IPS-18a (cell line): ENCODE results near the gene USP48.

Experiments
- H3K27ac ChIP-seq: one replicate; pipeline ENCODE4 v1.5.1; 2013; ENCODE audit warnings: low read length
- H3K27me3 ChIP-seq: one replicate; pipeline ENCODE4 v1.6.1; 2013; ENCODE audit warnings: mild to moderate bottlenecking, low read length; ENCODE audit not compliant: control insufficient read depth, insufficient read depth
- H3K36me3 ChIP-seq: one replicate; pipeline ENCODE4 v1.6.1; 2013; ENCODE audit warnings: low read depth, low read length; ENCODE audit not compliant: control insufficient read depth
- H3K4me1 ChIP-seq: one replicate; pipeline ENCODE4 v1.6.1; 2013; ENCODE audit warnings: low read depth, low read length; ENCODE audit not compliant: control insufficient read depth
- H3K4me3 ChIP-seq: one replicate; pipeline ENCODE4 v1.5.1; 2013; ENCODE audit warnings: low read length
- H3K9ac ChIP-seq: one replicate; pipeline ENCODE4 v1.6.1; 2013; ENCODE audit warnings: mild to moderate bottlenecking, low read length, moderate library complexity
- H3K9me3 ChIP-seq: one replicate; pipeline ENCODE4 v1.6.1; 2013; ENCODE audit warnings: low read depth, low read length; ENCODE audit not compliant: control insufficient read depth

Gene USP48

DNA sequence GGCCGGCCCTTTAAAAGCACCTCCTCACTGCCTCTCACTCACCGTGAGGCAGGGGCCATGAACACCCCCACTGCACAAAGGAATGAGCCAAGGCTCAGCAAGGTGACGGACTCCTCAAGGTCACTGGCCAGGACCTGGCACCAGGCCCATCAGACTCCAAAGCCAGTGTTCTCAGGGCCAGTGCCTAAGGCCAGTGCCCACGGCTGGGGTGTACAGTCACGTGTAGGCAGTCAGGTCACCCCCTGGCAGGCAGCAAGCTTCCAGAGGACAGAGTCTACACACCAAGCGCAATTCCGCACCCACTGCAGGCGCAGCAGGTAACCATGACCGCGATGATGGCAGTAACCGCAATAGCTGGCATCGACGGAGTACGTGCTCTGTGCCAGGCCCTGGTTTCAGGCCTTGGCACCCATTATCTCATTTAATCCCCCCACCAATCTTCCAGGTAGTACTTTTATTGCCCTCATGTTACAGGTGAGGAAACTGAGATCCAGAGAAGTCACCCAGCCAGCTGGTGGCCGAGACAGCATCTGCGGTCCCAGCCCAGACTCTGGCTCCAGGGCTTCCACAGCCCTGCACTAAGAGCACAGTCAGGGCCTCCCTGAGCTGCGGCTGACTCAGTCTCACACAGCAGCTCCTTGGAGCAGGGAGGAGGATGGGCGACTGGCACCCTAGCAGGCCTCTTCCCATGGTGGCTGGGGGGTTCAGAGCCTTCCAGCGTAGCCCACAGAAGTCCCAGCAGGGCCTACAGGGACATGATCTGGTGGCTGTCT is 140.8 kb downstream of the USP48 start:
- H3K27me3 ChIP-seq, result no peaks in the 10 kb centered on the region
- no peak overlapping the region for H3K27ac ChIP-seq
- no peak overlapping the region for H3K9ac ChIP-seq

DNA sequence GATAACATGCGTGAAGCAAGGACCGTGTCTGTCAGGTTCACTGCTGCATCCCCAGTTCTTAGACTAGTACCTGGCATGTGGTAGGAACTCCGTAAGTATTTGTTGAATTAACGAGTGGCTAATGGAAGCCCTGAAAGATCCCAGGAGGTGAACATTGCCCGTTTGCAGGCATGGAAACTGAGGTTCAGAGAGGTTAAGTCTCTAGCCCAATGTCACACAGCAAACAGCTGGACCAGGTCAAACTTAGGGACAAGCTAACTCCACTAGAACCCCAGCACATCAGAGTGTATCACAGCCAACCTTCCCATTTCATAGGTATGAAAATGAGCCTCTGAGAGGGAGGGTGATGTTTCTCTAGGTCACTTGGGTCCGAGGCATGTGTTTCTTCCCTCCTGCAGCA is 141.4 kb downstream of the USP48 start:
- Histone ChIP-seq H3K27ac (no peak overlapping the region), H3K27me3 (no peaks in the 10 kb centered on the region), H3K36me3 (no peaks in the 10 kb centered on the region), H3K4me1 (no peaks in the 10 kb centered on the region), H3K9me3 (no peaks in the 10 kb centered on the region), H3K4me3 (no peak overlapping the region), H3K9ac (no peak overlapping the region)

More for the DNA sequence above, 140.8 kb downstream of the USP48 start:
- no peaks in the 10 kb centered on the region for H3K36me3 ChIP-seq
- no peaks in the 10 kb centered on the region for H3K9me3 ChIP-seq
- H3K4me3 ChIP-seq, result no peak overlapping the region
- no peaks in the 10 kb centered on the region for H3K4me1 ChIP-seq

DNA sequence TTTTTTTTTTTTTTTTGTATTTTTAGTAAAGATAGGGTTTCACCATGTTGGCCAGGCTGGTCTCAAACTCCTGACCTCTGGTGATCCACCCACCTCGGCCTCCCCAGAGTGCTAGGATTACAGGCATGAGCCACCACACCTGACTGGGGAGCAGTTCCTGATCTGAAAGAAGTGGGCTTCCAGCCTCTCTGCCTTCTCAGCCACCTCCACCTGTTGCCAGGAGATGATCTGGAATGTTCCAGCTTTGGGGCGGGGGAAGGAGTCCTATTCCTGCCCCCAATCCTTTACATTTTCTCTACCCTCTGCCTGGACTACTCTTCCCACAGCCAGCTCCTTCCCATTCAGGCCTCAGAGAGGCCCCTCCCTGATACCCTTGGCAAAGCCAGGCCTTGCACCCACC is 141.9 kb downstream of the USP48 start:
- Histone ChIP-seq H3K4me3 (no peak overlapping the region), H3K9ac (no peak overlapping the region), H3K9me3 (no peaks in the 10 kb centered on the region), H3K4me1 (no peaks in the 10 kb centered on the region), H3K27ac (no peak overlapping the region), H3K36me3 (no peaks in the 10 kb centered on the region), H3K27me3 (no peaks in the 10 kb centered on the region)

DNA sequence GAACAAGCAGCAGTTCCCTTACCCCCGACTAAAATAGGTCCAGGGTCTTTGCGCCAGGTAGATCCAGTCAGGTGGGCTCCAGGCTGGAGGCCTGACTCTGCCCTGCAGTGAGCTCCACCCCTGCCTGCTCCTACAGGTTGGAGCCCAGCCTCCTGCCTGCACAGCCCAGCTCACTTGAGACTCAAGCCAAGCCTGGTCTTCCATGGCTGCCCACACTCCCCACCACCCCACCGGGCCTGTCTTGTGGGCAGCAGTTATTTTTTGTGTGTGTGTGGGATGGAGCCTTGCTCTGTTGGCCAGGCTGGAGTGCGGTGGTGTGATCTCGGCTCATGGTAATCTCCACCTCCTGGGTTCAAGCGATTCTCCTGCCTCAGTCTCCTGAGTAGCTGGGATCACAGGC is 142.3 kb downstream of the USP48 start:
- no peaks in the 10 kb centered on the region for H3K36me3 ChIP-seq
- no peak overlapping the region for H3K27ac ChIP-seq
- H3K27me3 ChIP-seq, result no peaks in the 10 kb centered on the region
- H3K9me3 ChIP-seq, result no peaks in the 10 kb centered on the region
- no peak overlapping the region for H3K4me3 ChIP-seq
- no peak overlapping the region for H3K9ac ChIP-seq
- no peaks in the 10 kb centered on the region for H3K4me1 ChIP-seq

DNA sequence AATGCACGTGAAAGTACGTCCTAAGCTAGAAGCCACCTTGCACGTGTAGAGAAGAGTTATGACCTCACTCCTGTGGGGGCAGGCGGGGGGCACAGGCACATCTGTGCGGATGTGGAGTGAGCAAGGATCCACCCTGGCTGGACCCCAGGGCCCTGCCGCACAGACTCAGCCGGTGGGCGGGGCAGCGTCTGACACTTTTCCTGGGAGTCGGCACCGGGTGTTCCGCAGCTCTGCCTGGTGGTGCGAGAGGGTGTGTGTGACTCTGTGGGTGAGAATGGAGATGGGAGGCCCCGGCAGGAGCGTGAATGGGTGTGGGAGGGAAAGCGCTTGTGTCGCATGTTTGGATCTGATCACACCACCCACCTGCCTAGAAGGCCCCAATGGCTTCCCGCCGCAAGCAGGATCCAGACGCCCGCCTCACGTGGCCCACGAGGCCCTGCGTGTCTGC is 143.3 kb downstream of the USP48 start:
- Histone ChIP-seq H3K9ac (no peak overlapping the region), H3K27ac (no peak overlapping the region), H3K4me1 (no peaks in the 10 kb centered on the region), H3K4me3 (no peak overlapping the region), H3K36me3 (no peaks in the 10 kb centered on the region), H3K9me3 (no peaks in the 10 kb centered on the region), H3K27me3 (no peaks in the 10 kb centered on the region)

DNA sequence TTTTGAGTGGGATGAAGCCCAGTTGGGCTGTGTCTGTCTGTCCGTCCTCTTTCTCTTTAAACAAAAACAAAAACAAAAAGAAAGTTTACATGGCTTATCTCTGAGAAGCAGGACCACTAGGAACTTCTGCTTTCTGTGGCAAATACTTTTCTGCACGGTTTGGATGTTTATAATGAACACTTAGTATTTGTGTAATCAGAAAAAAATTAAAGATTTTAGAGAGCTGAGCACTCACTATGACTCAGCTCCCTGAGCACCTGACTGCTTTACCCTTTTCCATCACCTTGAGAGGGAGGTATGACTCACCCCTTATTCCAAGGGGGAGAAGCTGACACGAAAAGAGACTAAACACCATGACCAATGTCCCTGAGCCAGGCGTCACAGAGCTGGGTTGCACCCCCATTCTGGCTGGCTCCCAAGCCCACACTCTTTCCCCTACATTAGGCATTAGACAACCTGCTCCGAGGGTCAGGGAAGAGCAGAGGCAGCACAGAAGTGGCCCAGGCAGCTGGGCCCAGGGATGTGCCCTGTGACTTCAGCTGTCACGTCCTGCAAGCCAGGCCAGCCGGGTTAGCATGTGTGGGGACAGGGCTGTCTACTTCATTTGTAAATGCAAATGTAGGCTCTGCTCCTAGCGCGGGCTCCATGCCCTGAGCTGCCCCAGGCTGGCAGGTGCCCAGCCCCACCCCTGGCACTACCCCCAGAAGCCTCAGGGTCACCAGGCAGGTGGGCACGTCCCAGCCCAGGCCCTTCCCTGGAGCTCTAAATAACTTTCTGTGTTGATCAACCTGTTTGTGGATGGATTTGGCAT is 144.2 kb downstream of the USP48 start:
- Histone ChIP-seq H3K36me3 (no peaks in the 10 kb centered on the region), H3K9ac (no peak overlapping the region), H3K27ac (no peak overlapping the region), H3K4me1 (no peaks in the 10 kb centered on the region), H3K9me3 (no peaks in the 10 kb centered on the region), H3K4me3 (no peak overlapping the region), H3K27me3 (no peaks in the 10 kb centered on the region)

DNA sequence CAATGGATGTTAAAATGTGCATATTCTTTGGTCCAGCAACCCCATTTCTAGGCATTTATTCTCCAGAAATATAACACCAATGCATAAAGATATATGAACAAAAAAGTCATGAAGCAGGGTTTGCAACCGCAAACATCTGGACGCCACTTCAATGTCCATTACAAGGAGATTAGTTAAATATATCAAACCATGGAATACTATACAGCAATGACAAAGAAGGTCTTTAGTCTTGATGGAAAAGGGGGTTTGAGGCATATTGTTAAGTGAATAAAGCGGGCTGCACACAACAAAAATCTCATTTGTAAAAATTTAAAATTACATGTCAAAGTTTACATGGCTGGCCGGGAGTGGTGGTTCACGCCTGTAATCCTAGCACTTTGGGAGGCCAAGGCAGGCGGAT is 145.4 kb downstream of the USP48 start:
- no peaks in the 10 kb centered on the region for H3K36me3 ChIP-seq
- H3K9ac ChIP-seq, result no peak overlapping the region
- H3K9me3 ChIP-seq, result no peaks in the 10 kb centered on the region
- no peaks in the 10 kb centered on the region for H3K27me3 ChIP-seq
- H3K4me1 ChIP-seq, result no peaks in the 10 kb centered on the region
- H3K4me3 ChIP-seq, result no peak overlapping the region
- H3K27ac ChIP-seq, result no peak overlapping the region

DNA sequence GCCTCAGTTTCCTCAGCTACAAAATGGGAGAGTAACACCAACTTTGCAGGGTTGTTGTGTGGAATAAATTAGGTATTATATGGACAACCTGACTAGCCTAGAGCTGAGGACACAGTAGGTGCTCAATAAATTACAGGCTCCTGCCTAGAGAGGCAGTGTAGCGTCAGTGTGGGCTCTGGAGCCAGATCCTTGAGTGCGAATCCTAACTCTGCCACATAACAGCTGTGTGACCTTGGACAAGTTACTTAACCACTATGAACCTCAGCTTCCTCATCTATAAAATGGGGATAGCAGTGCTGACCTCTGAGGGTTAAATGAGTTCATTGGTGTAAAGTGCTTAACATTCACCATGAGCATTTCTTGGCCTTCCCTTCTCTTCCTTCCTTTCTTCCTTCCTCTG is 146.9 kb downstream of the USP48 start:
- Histone ChIP-seq H3K9ac (no peak overlapping the region), H3K36me3 (no peaks in the 10 kb centered on the region), H3K4me1 (no peaks in the 10 kb centered on the region), H3K27me3 (no peaks in the 10 kb centered on the region), H3K27ac (no peak overlapping the region), H3K9me3 (no peaks in the 10 kb centered on the region), H3K4me3 (no peak overlapping the region)

DNA sequence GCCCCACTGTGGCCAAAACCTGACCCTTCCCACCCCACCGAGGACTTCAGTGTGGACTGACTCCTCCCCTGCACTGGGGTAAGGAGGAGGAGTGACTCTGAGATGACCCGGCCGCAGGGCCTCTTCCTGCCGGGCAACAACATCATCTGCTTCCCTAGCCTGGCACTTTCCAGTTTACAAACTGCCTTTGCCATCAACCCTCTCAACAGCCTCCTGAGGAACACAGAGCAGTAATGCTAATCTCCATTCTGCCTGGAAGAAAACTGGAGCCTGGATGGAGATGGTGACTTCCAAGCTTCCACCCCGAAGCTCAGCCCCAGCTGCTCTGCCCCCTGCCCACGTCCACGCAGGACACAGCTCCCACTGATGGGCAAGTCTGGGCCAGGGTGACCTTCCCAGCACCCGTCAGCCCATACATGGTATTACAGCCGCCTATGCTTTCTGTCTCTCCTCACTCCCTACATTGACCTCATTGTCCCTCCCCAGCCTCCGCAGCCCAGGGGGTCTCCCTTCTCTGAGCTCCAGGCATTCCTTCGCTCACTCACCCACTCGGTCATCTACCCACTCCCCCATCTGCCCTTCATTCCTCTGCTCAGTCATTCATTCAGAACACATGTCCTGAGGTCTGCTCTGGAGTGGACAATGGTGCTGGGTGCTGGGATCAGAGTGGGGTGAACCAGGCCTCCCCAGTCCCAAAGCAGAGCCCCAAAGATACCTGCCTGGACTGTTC is 148.0 kb downstream of the USP48 start:
- no peaks in the 10 kb centered on the region for H3K27me3 ChIP-seq
- H3K9me3 ChIP-seq, result no peaks in the 10 kb centered on the region
- H3K4me3 ChIP-seq, result no peak overlapping the region
- H3K4me1 ChIP-seq, result no peaks in the 10 kb centered on the region
- no peak overlapping the region for H3K27ac ChIP-seq
- no peaks in the 10 kb centered on the region for H3K36me3 ChIP-seq
- no peak overlapping the region for H3K9ac ChIP-seq

DNA sequence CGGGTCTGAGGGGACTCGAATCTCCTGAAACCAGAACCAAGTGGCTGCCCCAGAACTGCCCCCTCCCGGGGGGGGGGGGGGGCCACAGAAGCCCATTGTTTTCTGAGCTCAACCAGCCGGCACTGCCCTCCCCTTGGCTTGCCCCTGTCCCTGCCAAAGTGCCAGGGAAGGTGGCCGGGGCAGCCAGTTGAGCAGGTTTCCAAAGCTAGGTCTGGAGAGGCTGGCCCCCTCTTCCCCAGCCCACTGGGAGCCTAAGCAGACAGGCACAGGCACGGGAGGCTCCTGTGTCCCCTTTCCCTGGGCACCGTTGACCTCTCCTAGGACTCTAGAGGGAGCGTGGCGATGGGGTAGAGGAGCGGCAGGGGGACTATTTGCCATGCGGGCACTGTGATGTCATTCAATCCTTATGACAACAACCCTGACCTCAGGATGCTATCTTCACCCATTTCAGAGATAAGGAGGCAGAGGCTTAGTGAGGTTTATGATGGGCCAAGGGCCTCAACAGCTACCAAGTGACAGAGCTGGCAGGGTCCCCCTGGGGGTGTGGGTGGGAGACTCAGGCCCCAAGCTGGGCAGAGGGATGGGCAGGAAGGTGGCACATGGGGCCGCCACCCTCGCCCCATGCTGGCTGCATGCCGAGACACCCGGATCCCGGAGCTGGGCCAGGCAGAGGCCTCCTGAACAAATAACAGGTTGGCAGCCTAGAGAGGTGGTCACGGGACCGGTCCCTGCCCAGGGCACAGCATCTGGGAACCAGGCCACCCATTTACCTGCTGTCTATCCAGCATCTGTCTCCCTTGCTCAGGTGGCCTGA is 148.8 kb downstream of the USP48 start:
- H3K27me3 ChIP-seq, result no peaks in the 10 kb centered on the region
- no peaks in the 10 kb centered on the region for H3K9me3 ChIP-seq
- H3K27ac ChIP-seq, result no peak overlapping the region
- no peak overlapping the region for H3K4me3 ChIP-seq
- no peaks in the 10 kb centered on the region for H3K36me3 ChIP-seq
- peaks cover 5% of the 10 kb centered on the region for H3K4me1 ChIP-seq
- no peak overlapping the region for H3K9ac ChIP-seq
